HFF-Myc (cell line): ENCODE results near the gene CSTPP1.

Experiments
- DNase-seq: peaks from one replicate; pipeline ENCODE4 v3.0.0-alpha.2; 2011; ENCODE audit warnings: low read depth; ENCODE audit errors: extremely low read depth
- H3K4me3 ChIP-seq: replicated peaks from 2 replicates; pipeline ENCODE4 v1.5.1; 2011; ENCODE audit warnings: low read depth, mild to moderate bottlenecking, control low read depth, low read length
- CTCF ChIP-seq: IDR thresholded peaks from 2 replicates; pipeline ENCODE4 v1.5.1; 2012; ENCODE audit warnings: mild to moderate bottlenecking, low read depth, low read length, control low read depth; ENCODE audit errors: missing control alignments

Gene CSTPP1

GRCh38 chr11:46906609-46907041, 29.9 kb upstream of the CSTPP1 start:
- no peak overlapping the region for H3K4me3 ChIP-seq
- no peak for TF ChIP-seq CTCF
- DNase-seq, result no peak

GRCh38 chr11:46907606-46908005, 29.0 kb upstream of the CSTPP1 start:
- TF ChIP-seq CTCF, result no peak
- no peak for DNase-seq
- no peak overlapping the region for H3K4me3 ChIP-seq

- DNase-seq, result no peak
- no peak for TF ChIP-seq CTCF
- H3K4me3 ChIP-seq, result no peak overlapping the region; the same call in 1 of the 2 replicates
These were observed 23.9 kb upstream of the CSTPP1 start for GRCh38 chr11:46912526-46913150.

GRCh38 chr11:46913484-46913883, 23.1 kb upstream of the CSTPP1 start:
- no peak for TF ChIP-seq CTCF
- DNase-seq, result no peak
- H3K4me3 ChIP-seq, result no peak overlapping the region

GRCh38 chr11:46914363-46914762, 22.2 kb upstream of the CSTPP1 start:
- no peak for TF ChIP-seq CTCF
- DNase-seq, result no peak
- no peak overlapping the region for H3K4me3 ChIP-seq

- no peak for TF ChIP-seq CTCF
- no peak for DNase-seq
- H3K4me3 ChIP-seq, result no peak overlapping the region
These were observed 21.7 kb upstream of the CSTPP1 start for GRCh38 chr11:46914910-46915309.
